A673 (cell line): ENCODE data around the gene RNPEPL1.

Source experiments
- CTCF ChIP-seq: fragments of 300-800, 200-600 bp; sonication (generic); conservative IDR thresholded peaks from 2 replicates; pipeline ENCODE4 v1.5.1; 2017; ENCODE audit warnings: low read depth, mild to moderate bottlenecking, antibody characterized with exemption, low read length, moderate library complexity, mixed read lengths
- EZH2 ChIP-seq: fragments of 200-600 bp; sonication (generic); IDR thresholded peaks from 2 replicates; pipeline ENCODE4 v1.6.1; 2017; ENCODE audit warnings: borderline replicate concordance, low read depth, mild to moderate bottlenecking, mixed read lengths, antibody characterized with exemption, low read length; ENCODE audit not compliant: poor library complexity, severe bottlenecking

- no peak for TF ChIP-seq CTCF
- TF ChIP-seq EZH2, result no peak
Observed at GRCh38 chr2:240554767-240555493, 13.4 kb upstream of the RNPEPL1 start.
